HPDE6-E6E7 (cell line): ENCODE measurements around the gene LYL1.

Source experiments
- DNase-seq: peaks from one replicate; pipeline ENCODE4 v3.0.0; 2011; ENCODE audit warnings: missing footprints; ENCODE audit errors: extremely low spot score

LYL1 gene

GRCh38 chr19:13129384-13129783 is 26.7 kb upstream of the LYL1 start:
- no peak for DNase-seq

GRCh38 chr19:13128583-13128982 is 25.9 kb upstream of the LYL1 start:
- no peak for DNase-seq

DNA sequence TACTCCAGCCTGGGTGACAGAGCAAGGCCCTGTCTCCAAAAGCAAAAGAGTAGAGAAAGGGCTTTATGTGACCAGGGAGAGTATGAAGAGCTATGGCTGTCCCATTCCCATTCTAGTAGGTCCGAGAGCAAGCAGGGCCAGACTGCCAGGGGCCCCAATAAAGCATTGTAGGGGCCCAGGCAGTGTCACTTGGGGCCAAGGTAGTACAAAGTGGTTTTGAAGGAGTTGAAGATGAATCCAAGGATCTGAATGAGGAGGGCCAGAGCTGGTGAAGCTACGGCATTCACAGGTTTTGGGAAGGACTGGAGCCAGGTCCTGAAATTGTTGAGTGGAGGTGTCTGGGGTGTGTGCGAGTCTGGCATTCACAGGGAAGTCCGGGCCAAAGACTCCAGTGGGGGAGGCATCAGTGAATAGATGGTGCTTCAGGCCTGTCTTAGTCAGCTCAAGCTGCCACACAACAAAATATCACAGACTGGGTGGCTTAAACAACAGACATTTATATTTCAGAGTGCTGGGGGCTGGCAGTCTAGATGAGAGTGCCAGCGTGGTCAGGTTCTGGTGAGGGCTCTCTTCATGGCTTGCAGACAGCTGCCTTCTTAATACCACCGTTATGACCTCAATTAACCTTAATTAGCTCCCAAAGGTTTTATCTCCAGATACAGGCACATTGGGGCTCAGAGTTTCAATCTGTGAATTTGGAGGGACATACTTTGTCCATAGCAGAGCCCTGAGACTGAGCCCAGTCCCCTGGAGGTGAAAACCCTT is 25.3 kb upstream of the LYL1 start:
- no peak for DNase-seq

- no peak for DNase-seq
These were observed 24.4 kb upstream of the LYL1 start for GRCh38 chr19:13127051-13127450.

- no peak for DNase-seq
These were observed 20.6 kb upstream of the LYL1 start for GRCh38 chr19:13122980-13123957.

GRCh38 chr19:13122275-13122878 is 19.7 kb upstream of the LYL1 start:
- no peak for DNase-seq

DNA sequence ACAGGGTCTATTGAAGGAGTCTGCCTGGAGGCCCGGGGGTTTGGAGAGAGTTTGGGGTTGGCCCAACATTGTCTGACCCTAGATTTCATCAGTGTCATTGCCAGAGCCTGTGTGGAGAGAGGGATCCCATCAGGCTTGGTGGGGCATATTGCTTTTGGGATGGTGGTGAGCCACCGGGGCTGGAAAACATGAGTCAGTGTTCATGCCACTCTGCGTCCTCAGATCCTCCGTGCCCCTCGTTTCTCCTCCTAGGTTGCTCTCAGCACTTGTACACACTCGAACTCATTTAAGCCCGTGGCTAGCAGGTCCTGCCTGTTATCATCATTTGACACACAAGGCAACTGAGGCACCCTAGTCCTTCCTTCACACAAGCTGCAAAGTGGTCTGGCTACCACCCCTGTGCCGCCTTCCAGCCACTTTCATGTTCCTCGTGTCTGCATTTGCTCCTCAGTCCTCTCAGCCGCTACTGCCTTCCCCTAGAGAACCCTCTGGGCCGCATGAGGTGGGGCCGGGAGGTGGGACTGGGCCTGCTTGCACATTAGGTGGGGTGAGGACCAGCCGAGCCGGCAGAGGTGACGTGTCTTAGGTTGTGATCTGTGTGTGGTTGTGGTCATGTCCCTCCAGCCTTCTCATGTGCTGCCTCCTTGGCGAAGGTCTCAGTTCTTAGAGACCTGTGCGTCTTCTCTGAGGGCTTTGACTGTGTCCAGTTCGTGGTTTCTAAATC is 19.1 kb upstream of the LYL1 start:
- no peak for DNase-seq

DNA sequence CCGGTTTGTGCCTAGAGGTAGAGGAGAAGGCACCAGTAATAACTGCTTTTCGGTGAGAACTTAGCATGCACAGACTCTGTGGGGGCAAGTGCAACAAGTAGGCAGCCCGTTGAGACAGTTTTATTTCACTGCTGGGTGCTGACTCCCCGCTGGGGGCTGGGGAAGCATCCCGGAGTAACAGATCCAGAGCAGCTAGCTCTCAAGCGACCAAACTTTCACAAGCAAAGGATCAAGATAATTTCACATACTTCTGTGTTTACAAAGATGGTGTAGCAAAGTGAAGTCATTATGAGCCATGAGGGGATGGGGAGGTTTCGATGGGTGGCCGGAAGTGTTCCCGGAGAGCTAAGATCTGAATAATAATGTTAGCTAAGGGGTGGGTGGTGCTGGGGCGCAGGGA is 18.2 kb upstream of the LYL1 start:
- no peak for DNase-seq

- DNase-seq = no peak
These were observed 17.4 kb upstream of the LYL1 start for GRCh38 chr19:13120031-13120430.

DNA sequence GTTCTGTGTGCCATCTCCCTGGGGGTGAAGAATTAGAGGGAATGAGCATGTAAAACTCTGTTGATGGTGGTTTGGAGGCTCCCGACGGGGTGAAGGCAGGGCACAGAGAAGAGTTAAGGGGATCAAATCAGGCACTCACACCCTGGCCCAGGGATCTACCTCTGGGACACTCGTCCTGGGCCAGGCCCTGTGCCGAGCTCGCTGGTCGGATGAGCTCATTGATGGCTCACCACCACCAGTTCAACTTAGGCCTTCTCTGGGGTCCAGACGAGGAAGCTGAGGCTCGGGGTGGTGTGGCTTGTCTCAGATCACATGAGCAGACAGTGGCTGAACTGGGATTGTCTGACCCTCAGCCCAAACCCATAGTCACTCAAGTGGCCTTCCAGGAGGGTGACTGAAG is 17.0 kb upstream of the LYL1 start:
- no peak for DNase-seq

GRCh38 chr19:13118424-13119193 is 16.0 kb upstream of the LYL1 start:
- no peak for DNase-seq

DNA sequence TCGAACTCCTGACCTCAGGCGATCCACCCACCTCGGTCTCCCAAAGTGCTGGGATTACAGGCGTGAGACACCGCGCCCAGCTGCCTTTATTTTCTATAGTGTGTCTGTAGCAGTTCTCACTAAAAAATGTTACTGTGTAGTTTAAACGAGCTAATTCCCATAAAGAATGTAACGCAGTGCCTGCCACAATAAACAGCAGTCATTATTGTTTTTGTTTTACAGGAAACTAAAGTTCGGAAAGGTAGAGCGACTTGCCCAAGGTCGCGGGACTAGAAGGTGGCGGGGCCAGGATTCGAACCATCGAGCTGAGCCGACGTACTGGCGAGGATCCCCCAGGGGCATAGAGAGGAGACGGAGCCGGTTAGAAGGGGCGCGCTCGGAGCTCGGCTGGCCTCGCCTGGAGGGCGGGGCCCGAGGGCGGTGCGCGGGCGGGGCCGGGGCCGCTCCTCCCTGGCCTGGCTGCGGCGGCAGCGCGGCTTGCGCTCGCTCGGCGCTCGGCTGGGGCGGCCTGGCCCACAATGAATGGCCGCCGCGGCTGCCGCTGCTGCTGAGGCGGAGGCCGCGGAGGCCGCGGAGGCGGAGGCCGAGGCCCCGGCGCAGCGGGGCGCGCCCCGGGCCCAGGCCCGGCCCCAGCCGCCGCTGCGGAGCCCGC is 15.2 kb upstream of the LYL1 start, which contains the start of gene NACC1:
Gene NACC1 (plus strand): TSS at position 493 of the 652 bp plus-strand sequence. CDS start 16,944 bp downstream, outside the sequence.
- peak; percentile 94 for DNase-seq

DNA sequence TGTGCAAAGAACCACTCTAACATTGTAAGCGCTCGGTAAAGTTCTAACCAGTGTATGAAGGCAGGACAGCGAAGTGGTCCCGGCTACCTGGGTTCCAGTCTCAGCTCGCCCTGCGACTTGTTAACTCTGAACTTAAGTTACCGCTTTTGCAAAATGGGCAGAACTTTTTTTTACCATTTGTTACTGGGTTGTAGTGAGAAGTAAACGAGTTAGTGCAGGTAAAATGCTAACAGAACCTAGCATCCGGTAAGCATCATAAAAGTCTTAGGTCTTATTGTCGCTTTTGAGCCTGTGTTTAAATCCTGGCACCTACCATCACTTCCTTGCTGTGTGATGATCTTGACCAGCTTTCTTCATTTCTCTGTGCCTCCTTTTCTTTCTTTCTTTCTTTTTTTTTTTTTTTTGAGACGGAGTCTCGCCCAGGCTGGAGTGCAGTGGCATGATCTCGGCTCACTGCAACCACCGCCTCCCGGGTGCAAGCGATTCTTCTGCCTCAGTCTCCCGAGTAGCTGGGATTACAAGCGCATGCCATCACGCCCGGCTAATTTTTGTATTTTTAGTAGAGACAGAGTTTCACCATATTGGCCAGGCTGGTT is 14.6 kb upstream of the LYL1 start:
- no peak for DNase-seq

GRCh38 chr19:13116282-13117175 is 13.9 kb upstream of the LYL1 start, which contains the start of gene TRMT1:
TRMT1 (minus strand) TSS chr19:13116740; CDS start chr19:13116399, 341 bp downstream.
- peak; percentile 97 for DNase-seq

DNA sequence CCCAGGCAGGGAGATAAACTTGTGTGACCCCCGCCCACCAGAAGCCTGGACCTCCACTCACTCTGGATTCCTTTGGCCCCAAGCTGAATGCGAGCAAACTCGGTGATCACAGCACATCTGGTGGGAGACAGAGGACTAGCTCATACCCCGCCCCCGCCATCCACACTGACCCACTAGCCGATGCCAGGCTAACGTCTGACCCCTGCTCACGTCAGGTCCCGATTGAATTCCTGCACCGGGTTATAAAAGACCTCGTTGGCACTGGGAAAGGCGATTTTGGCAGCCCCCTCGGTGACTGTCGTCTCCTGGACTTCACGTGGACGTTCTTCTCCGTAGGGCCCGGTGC is 13.3 kb upstream of the LYL1 start:
- no peak for DNase-seq

DNA sequence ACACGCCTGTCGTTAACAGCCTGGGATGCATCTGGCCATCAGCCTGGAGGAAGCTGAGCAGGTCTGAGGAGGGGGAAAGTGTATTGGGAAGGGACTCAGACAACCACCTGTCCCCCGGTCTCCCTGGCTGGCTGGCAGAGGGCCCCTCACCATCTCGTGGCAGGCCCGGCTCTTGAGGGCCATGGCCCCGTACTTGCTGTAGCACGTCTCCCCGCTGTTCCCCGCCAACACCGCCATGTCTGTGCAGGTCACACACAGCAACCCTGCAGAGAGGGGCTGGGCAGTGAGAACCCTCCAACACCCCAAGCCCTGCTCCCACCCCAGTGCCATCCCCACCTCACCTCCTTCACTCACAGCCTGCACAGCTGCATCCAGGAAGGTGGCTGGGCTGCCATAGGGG is 9.9 kb upstream of the LYL1 start:
- DNase-seq = no peak

DNA sequence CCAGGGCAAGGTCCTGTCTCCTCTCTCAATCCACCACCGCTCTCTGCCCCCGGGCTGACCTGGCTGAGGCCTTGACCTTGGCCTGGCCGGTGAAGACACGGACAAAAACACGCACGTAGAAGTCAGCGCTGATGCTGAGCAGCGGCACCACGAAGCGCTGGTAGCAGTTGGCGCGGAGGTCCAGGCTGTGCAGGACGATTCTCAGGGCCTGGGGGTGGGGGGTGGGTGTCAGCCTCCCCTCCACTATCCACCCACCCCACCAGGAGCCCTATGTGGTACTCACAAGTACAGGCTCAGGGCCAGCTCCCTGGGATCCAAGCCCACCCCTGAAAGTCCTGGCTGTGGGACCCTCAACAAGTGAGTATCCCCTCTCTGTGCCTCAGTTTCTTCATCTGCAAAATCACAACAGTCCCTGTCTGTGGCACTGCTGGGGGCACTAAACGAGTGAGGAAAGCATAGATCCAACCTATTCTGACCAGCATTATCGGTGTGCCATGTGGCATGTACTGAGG is 7.5 kb upstream of the LYL1 start:
- DNase-seq = no peak

GRCh38 chr19:13109361-13110098 is 6.9 kb upstream of the LYL1 start:
- no peak for DNase-seq
